NCI-H1694 (cell line): Measurements from ENCODE around the gene PSMB3.

Source experiments
- DNase-seq: peaks from one replicate; lab custom pipeline; 2025; lab: John Stamatoyannopoulos, UW

Gene PSMB3

GRCh38 chr17:38752308-38753070, at the start of gene PSMB3:
PSMB3 (plus strand) TSS chr17:38752741; CDS start chr17:38752827, 86 bp downstream.
- DNase-seq, result peak; percentile 99

GRCh38 chr17:38702916-38703741, 49.4 kb upstream of the PSMB3 start:
- no peak for DNase-seq

GRCh38 chr17:38703742-38704605, 48.6 kb upstream of the PSMB3 start:
- peak; percentile 43 for DNase-seq

- DNase-seq, result peak; percentile 79
Measured at GRCh38 chr17:38704606-38705522, 47.7 kb upstream of the PSMB3 start, which contains the start of gene MLLT6. MLLT6 (plus strand) TSS chr17:38705273; CDS start chr17:38705633, 360 bp downstream.

GRCh38 chr17:38705523-38705802, 47.1 kb upstream of the PSMB3 start:
- DNase-seq, result no peak

- no peak for DNase-seq
Measured at GRCh38 chr17:38705803-38706504, 46.6 kb upstream of the PSMB3 start.

- DNase-seq, result no peak
Measured at GRCh38 chr17:38706505-38707216, 45.9 kb upstream of the PSMB3 start.

- DNase-seq, result no peak
Measured at GRCh38 chr17:38707678-38708351, 44.7 kb upstream of the PSMB3 start.

GRCh38 chr17:38709104-38709820, 43.3 kb upstream of the PSMB3 start:
- no peak for DNase-seq

- no peak for DNase-seq
Measured at GRCh38 chr17:38709864-38710603, 42.5 kb upstream of the PSMB3 start.

GRCh38 chr17:38710604-38710962, 42.0 kb upstream of the PSMB3 start:
- no peak for DNase-seq

- DNase-seq, result no peak
Measured at GRCh38 chr17:38710985-38711384, 41.6 kb upstream of the PSMB3 start.

GRCh38 chr17:38711792-38712571, 40.6 kb upstream of the PSMB3 start:
- no peak for DNase-seq

- no peak for DNase-seq
Measured at GRCh38 chr17:38712593-38712992, 39.9 kb upstream of the PSMB3 start.

- no peak for DNase-seq
Measured at GRCh38 chr17:38713456-38714075, 39.0 kb upstream of the PSMB3 start.

GRCh38 chr17:38715216-38715943, 37.2 kb upstream of the PSMB3 start:
- no peak for DNase-seq
